GM21367 (cell line): ENCODE measurements around the gene SCAF8.

Source experiments
- ATAC-seq: cut with Tn5 transposase; IDR thresholded peaks from one replicate; pipeline ENCODE4 v1.9.1; 2021; ENCODE audit not compliant: unreplicated experiment

The SCAF8 gene

DNA sequence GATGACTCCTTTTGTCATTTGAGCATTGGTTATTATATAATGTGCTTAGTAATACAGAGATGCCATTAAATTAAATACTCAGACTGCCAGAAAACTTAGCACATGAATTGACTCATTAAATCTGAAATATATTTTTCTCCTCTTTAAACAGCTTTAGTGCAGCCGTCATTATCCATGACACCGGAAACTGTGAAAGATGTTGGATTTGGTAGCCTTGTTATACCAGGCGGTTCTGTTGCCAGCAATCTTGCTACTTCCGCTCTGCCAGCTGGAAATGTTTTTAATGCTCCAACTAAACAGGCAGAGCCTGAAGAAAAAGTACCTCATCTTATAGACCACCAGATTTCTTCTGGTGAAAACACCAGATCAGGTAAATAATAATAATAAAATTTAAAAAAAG, 97.6 kb downstream of the SCAF8 start:
- no peak for ATAC-seq

DNA sequence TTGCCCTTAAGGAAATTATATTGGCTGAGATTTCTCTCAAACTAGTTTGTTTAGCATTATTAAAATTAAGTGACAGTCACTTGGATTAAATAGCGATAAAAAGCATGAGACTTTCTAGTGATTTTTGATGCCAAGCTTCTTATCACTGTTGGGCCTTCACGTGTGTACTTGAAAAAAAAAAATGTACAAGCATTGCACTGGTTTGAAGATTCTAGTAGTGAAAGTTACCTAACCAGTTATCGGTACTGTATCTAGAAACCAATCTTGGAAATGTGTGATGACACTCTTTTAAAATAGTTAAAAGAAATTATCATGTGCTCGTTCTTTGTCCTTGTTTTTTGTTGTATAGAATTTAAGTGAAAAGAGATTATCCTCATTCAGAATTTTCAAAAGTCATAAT, 102.1 kb downstream of the SCAF8 start:
- ATAC-seq = no peak

DNA sequence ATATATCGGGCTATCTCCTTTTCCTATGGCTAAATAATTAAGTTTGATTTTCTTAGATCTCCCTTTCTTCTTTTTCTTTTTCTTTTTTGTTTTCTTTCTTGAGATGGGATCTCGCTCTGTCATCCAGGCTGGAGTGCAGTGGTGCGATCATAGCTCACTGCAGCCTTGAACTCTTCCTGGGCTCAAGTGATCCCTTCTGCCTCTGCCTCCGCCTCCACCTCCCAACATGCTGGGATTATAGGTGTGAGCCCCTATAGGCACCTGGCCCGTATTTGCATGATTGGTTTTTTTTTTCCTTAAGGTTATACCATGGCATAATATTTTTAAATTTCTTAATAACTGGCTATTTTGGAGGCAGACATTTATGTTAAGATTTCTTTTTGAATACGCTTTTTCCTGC, 106.3 kb downstream of the SCAF8 start:
- no peak for ATAC-seq

DNA sequence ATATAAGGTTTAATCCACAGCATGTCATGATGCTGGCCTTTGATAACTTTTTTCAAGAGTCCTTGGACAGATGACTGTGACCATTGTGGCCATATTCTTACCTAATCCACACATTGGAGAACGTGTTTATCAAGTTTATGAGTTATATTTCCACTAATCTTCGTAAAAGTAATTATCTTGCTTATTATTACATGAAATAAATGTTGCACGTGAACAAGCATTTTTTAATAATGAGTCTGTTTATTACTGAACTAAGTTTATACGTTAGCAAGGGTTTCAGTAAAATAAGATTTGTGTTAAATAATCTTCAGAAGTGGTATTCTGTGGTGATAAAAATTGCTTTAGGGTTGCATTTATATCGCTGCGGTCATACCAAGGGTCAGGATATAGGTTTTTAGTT, 107.1 kb downstream of the SCAF8 start:
- no peak for ATAC-seq

DNA sequence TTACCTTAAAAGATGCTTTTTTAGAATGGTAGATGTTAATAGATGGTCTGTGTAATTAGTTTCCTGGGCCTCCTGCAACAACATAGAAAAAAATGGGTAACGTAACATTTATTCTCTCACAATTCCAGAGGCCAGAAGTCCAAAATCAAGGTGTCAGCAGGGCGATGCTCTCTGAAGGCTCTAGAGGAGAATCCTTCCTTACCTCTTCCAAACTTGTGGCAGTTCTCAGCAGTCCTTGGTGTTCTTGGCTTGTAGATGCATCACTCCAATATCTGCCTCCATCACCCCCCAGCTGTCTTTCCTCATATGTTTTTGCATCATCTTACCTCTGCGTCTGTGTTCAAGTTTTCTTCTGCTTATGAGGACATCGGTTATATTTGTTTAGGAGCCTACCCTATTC, 107.9 kb downstream of the SCAF8 start:
- ATAC-seq = no peak

DNA sequence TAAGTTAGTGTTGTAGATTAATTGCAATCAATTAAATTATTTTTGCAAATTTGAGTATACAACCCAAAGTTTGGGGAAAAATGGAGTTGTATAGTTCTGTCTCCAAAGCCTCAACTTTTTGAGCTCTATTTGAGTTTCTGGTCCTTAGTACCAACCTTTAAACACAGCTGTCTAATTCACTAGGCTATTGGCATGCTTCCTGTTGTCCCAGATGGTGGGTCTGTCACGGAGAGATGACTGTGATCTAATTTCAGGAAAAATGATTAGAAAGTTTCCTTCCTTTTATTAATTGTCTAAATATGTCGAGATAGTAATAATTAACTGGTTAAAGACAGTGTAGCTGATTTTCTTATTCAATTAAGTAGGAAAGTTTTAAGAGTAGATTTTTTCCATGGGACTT, 109.6 kb downstream of the SCAF8 start:
- no peak for ATAC-seq

DNA sequence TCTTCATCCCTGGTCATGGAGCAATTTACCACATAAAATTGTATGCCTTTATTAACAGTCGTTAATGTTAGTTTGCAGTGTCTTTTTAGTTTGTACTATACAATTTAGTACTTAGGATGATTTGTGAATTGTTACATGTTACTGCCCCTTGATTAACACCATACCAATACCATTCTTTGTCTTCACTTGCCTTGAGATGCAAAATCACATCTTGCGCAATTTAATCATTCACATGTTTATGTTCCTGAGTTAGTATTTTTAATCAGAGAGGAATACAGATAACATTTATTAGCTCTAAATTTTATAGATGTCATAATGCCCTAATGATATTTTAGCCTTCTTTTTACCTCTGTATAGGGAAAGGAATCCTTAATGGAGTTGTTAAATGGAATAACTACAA, 114.1 kb downstream of the SCAF8 start:
- no peak for ATAC-seq

DNA sequence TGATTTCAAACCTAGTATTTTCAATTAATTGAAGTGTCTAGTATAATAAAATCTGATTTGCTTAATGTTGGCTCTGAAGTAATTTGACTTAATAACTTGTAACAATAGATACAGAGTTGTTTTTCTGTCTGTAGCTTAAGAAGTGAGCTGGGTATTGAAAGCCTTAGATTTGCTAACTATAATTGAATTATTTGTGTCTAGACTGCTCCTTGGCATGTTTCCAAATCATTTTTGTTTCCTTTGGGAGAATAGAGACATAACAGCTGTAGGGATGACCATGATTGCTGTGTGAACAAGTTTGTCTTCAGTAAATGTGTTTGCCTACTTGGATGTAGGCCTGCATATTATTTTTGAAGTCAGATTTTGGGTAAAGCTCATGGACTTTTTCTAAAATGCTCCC, 115.4 kb downstream of the SCAF8 start:
- no peak for ATAC-seq

DNA sequence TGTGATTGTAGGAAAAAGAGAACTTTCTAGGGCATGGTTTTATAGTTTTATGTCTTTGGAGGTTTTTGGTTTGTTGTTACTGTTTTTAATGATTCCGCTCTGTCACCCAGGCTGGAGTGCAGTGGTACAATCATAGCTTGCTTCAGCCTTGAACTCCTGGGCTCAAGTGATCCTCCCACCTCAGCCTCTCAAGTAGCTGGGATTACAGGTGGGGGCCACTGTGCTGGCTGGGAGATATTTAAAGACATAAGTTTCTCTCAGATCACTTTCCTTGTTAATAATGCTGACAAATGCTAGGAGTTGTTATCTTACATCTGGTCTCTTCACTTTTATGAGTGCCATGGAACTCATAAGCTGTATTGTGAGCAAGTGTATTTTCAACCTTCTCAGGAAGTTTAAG, 116.3 kb downstream of the SCAF8 start:
- ATAC-seq = no peak

DNA sequence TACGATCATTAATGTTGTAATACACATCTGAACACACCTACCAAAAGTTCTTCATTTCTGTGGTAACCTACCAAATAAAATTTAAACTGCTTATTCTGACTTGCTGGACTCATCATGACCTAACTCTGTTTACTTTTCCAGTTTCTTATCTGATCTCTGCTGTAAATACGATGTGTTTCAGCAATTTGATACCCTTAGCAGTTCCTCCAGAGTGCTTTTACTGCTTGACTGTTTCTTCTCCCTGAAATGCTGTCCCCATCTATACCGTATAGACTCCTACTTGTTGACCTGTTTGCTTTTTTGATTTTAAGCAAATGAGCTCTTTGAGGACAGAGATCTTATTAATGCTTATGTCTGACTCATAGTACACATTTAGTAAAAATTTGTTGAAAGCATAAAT, 119.5 kb downstream of the SCAF8 start:
- no peak for ATAC-seq

DNA sequence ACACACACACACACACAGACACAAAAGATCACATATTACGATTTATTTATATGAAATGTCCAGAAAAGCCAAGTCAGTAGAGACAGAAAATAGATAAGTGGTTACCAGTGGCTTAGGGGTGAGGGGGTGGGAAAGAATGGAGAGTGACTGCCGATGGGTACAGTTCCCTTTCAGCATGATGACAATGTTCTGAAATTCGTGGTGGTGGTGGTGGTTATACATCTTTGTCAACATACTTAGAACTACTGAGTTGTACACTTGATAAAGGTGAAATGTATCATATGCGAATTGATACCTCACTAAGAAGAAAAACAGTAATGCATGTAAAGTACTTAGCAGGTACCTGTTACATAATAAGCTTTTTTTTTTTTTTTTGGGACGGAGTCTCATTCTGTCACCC, 124.3 kb downstream of the SCAF8 start:
- ATAC-seq = no peak

DNA sequence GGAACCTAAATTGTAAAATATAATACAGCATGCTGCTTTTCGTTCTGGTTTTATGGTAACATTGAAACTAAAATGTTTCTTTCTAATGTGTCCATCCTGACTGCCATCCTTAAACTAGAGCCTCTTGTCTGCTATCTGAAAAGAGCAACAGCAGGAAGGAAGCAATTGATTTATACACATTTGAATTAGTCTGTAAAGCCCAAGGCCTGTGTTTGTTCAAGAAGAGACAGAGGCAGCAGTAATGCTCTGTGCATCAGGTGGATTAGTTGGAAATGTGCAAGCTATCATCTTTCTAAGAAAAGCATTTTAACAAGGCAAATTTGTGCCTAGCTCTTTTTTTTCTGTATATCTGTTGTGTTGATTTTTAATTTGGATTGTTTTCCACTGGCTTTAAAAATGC, 128.6 kb downstream of the SCAF8 start:
- no peak for ATAC-seq

DNA sequence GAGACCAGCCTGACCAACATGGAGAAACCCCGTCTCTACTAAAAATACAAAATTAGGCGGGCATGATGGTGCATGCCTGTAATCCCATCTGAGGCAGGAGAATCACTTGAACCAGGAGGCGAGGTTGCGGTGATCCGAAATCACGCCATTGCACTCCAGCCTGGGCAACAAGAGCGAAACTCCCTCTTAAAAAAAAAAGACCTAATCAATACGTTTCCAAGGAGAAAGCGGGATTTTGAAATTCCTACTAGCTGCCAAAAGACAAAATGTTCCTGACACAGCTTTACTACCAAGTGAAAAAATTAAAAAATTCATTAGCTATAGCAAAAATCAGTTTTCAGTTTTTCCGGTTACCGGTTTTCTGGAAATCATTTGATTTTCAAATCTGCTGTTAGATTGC, 129.3 kb downstream of the SCAF8 start:
- no peak for ATAC-seq

DNA sequence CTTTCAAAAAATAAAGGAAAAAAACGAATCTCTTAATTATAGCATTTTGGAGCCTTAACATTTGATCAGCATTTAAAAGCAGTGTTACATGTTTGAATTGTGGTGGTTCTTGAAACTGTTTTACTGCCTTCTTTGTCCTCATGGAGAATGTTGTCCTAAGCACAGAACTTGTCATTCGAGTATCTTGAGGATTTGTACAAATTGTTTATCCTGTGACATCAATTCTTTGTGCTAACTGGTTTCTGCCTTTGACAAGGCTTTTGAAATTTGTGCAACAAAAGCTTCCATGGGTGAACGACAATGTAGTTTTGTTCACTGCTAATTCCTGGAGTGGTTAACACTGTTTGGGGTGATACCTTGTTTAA, 130.8 kb downstream of the SCAF8 start:
- no peak for ATAC-seq

DNA sequence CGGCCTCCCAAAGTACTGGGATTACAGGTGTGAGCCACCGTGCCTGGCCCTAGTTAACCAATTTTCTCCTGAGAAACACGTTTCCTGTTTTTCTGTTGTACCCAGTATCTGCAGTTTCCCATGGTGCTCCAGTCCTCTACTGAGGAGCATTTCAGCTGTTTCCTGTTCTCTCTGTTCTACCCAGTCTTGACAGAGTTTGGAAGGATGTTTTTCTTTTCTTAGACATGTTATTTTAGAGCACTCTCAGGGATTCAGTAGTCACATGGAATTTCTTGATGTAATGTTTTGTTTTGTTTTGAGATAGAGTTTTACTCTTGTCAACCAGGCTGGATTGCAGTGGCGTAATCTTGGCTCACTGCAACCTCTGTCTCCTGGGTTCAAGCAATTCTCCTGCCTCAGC, 132.1 kb downstream of the SCAF8 start:
- ATAC-seq = no peak

DNA sequence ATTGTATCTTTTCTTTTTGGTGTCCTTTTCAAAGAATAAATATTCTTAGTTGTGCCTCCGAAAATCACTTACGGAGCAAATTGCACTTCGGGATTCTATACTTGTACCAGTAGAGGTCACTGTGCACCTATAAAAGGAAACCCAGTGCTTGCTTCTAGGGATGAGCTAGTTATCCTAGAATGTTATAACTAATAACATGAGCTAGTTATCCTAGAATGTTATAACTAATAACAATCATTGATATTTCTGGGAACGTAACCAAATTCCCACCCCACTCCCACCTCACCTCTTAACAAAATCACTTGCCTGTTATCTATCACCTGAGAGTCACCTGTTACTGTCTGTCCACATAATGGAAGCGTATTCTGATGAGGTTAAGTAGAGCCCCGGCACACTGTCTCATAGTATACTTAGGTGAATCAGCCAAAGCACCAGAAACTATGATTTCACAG, 135.0 kb downstream of the SCAF8 start:
- ATAC-seq = no peak

DNA sequence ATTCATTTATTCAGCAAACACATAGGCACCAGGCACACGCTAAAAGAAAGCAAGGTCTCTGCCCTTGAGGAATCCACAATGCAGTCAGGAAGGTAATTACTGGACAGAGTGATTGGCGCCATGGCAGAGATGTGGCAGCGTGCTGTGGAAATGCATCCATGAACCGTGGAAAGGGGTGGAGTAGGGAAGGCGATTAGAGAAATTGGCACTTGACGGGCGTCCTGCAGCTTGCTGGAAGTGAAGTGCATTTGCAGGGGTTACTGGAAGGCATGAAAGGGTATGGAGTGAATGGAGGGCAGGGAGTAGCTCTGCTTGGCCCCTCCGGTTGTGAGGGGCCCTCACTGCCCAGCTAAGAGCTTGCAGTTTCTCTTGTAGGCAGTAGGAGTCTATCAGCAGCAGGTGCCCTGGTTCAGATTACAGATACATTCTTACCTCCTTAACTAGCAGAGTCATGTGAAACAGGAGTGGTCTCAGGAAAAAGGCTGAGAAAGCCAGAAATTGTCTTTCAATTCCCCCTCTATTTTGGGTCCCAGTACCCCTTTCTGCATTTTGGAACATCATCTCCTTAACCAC, 139.4 kb downstream of the SCAF8 start:
- no peak for ATAC-seq

DNA sequence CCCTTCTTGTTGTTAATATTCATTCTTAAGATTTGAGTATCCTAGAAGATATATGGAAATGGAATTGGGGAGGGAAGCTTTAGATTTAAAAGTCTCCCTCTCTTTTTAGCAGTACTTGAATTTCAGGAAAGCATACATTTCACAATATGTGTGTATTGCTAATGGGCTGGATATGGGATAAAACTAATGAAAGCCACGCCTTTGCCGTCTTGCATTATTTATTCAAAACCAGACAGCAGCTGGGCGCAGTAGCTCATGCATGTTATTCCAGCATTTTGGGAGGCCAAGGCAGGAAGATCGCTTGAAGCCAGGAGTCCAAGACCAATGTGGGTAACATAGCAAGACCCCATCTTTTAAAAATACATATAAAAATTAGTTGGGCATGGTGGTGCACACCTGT, 140.3 kb downstream of the SCAF8 start:
- ATAC-seq = no peak

DNA sequence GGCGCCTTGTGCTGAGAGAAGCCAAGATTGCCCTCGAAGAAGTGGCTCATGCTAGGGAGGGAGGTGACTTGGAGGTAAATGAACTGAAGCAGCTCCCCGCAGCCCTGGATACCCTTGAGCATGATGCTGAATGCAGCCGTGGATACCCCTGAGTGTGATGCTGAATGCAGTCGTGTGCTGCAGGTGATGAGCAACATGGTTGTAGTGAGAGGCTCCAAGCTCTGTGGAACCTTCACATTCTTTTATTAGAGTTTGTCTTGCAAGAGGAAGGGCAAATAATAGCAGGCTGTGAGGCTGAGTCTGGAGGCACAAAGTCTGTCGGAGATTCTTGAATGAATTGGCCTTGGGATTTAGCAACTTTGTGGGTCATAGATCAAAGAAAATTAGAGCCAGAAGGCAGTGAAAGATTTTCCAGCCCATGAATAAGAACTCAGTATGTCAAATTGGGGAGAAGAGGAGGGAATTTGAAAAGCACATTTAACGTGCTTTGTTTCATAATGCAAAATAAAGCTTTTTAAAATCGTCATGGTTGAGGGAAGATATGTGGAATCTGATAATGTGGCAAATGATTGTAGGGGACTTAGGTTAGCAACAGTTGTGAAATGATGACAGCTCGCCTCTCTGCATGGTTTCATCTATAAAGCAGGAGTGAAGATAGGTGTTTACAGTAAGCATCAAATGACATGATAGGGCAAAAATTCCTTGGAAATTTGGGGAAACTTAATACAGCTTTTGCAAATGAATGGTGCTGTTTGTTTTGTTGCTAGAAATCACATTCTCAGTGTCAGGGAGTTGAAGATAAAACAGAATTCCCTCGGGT, 141.8 kb downstream of the SCAF8 start:
- no peak for ATAC-seq

DNA sequence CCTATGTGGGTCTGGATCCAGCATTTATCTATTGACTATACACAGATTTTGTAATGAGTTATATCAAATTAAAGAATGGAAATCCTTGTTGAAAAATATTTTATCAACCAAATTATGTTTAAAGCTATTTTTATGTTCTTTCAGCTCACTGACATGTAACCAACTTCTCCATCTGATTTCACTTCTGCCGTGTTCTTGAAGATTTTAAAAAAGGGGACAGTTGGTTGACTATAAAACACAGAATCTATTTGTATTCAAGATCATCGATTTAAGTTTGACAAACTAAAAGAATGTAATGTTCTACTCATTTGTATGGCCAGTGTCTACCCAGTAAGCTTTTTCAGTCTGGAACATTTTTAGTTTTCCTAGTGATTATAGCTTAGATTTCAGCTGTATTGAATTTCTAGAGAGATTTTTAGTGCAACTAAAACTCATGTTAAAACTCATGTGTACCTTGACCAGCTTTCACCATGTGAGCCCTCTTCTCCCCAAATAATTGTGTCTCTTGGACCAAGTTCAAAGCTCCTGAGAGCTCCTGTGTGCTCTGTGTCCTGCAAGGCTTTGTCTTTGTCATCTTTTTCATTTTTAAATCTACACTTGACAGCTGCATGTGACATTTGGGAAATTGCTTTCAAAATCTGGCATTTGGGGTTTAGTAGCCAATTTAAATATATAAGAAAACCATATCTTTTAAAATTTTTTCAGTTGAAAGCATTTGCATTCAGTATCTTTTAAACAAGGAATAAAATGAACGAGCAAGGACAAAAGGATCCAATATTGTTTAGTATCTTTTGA, 143.5 kb downstream of the SCAF8 start:
- no peak for ATAC-seq

DNA sequence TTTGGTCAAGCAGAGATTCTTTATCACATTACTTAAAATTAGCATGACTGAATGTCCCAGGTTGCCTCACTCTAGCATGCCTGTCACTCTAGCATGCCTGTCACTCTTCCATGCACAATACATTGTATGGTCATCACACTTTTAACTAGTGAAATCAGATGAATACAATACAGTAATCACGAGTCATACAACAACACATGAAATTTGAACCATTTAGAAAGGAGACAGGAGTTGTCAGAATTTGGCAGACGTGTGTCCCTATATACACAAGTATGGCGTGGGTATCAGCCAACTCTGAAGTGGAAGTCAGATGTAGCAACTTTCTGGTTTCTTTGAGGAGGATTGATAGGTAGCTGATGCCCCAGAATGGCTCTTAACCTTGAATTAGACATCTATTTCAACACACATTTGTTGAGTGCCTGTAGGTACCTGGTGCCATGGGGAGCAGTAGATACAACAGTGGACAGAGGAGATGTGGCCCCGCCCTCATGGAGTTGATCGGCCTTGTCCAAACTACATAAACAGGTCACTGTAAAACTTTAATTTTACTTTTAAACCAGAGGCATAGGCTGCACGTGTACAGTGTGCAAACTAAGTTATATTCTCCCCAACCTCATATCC, 145.8 kb downstream of the SCAF8 start:
- no peak for ATAC-seq

DNA sequence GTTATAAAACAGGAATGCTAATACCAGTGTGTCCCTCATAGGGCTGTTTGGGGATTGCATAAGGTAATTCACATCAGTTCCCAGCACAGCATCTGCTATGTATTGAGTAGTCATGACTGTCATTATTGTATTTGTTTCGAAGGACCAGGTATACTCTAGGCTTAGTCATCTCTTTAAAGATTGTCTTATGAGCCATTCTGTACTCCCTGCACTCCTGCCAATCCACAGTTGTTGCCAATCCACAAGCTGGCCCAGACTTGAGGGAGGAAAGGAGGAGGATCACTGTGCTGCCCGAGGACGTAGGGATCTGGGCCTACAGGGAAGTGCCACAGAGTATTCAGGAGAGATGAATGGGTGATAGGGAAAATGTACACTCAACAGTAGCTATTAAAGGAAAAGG, 148.9 kb downstream of the SCAF8 start:
- ATAC-seq = no peak
